ENCODE measurements around the gene PTK7.

GRCh38 chr6:43095939-43096338 lies 19.8 kb downstream of the PTK7 start:
- TF ChIP-seq, protein P1, sequence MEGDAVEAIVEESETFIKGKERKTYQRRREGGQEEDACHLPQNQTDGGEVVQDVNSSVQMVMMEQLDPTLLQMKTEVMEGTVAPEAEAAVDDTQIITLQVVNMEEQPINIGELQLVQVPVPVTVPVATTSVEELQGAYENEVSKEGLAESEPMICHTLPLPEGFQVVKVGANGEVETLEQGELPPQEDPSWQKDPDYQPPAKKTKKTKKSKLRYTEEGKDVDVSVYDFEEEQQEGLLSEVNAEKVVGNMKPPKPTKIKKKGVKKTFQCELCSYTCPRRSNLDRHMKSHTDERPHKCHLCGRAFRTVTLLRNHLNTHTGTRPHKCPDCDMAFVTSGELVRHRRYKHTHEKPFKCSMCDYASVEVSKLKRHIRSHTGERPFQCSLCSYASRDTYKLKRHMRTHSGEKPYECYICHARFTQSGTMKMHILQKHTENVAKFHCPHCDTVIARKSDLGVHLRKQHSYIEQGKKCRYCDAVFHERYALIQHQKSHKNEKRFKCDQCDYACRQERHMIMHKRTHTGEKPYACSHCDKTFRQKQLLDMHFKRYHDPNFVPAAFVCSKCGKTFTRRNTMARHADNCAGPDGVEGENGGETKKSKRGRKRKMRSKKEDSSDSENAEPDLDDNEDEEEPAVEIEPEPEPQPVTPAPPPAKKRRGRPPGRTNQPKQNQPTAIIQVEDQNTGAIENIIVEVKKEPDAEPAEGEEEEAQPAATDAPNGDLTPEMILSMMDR (conservative IDR thresholded peaks at IDR 0.05; ENCODE audit: low read depth in 2 of 2), result no peak
- no peak for TF ChIP-seq REST (IDR thresholded peaks at IDR 0.05; ENCODE audit: unreplicated experiment)
- no peak for TF ChIP-seq CREB1 (CRISPR knock-in tag; IDR thresholded peaks at IDR 0.05; ENCODE audit: low read depth)
- TF ChIP-seq EZH2 (IDR thresholded peaks at IDR 0.05; ENCODE audit: low read depth, unreplicated experiment), result no peak
- TF ChIP-seq EZH2phosphoT487 (IDR thresholded peaks at IDR 0.05; ENCODE audit: unreplicated experiment), result no peak
- no peak for TF ChIP-seq ZNF462 (CRISPR knock-in tag; IDR thresholded peaks at IDR 0.05)
- TF ChIP-seq JUNB (IDR thresholded peaks at IDR 0.05; ENCODE audit: unreplicated experiment), result no peak
- no peak for TF ChIP-seq POLR2AphosphoS5 (IDR thresholded peaks at IDR 0.05; ENCODE audit: low read depth)
- TF ChIP-seq ZNF331 (CRISPR knock-in tag; IDR thresholded peaks at IDR 0.05; ENCODE audit: low read depth), result no peak
- no peak for TF ChIP-seq ETS1 (IDR thresholded peaks at IDR 0.05)
- TF ChIP-seq NANOG (IDR thresholded peaks at IDR 0.05; ENCODE audit: borderline replicate concordance), result no peak
- no peak for TF ChIP-seq ZNF114 (CRISPR knock-in tag; IDR thresholded peaks at IDR 0.05)
- TF ChIP-seq STAT1 (IDR thresholded peaks at IDR 0.05; ENCODE audit: unreplicated experiment), result no peak

Data from GM23338 (cell line).